GM12878 (cell line): ENCODE results near the gene CLCNKB.

Experiments used
- CEBPB ChIP-seq, 2 experiments: fragments of 150-350 bp in 1 of 2; IDR thresholded peaks; 2 replicates each; pipeline ENCODE4 v1.6.1; 2012 to 2014; ENCODE audit warnings: low read depth in 2 of 2, low read length in 2 of 2, borderline replicate concordance in 1 of 2, inconsistent platforms in 1 of 2
- EZH2 ChIP-seq: IDR thresholded peaks from 2 replicates; pipeline ENCODE4 v1.6.1; 2012; ENCODE audit warnings: low read depth, mild to moderate bottlenecking, control low read depth, inconsistent platforms, low read length, borderline replicate concordance; ENCODE audit not compliant: control insufficient read depth
- NFIC ChIP-seq: IDR thresholded peaks from 2 replicates; pipeline ENCODE4 v1.6.1; 2012; ENCODE audit warnings: low read depth, mild to moderate bottlenecking, inconsistent platforms, low read length, moderate library complexity
- NFYB ChIP-seq: IDR thresholded peaks from 2 replicates; pipeline ENCODE4 v1.6.1; 2011; ENCODE audit warnings: low read depth, mild to moderate bottlenecking, low read length, improper control_type of control experiment, moderate library complexity; ENCODE audit not compliant: insufficient read depth
- POLR2A ChIP-seq: IDR thresholded peaks from 2 replicates; pipeline ENCODE4 v1.6.1; 2011; ENCODE audit warnings: low read depth, mild to moderate bottlenecking, low read length
- SIN3A ChIP-seq: IDR thresholded peaks from 2 replicates; pipeline ENCODE4 v1.6.1; 2012; ENCODE audit warnings: low read depth, low read length, improper control_type of control experiment
- SREBF2 ChIP-seq: IDR thresholded peaks from 2 replicates; pipeline ENCODE4 v1.6.1; 2012; ENCODE audit warnings: mild to moderate bottlenecking, low read length
- TF ChIP-seq, protein P1 (sequence below), 3 experiments: IDR thresholded peaks in 2 of 3; conservative IDR thresholded peaks in 1 of 3; 2 replicates each; pipeline ENCODE4 v1.5.1; 2011; ENCODE audit warnings: low read depth in 3 of 3, low read length in 3 of 3, mild to moderate bottlenecking in 3 of 3, control low read depth in 2 of 3, moderate library complexity in 2 of 3, inconsistent platforms in 1 of 3, mixed read lengths in 1 of 3; ENCODE audit not compliant: control insufficient read depth in 2 of 3, insufficient read depth in 1 of 3; ENCODE audit errors: extremely low read depth in 1 of 3
- TF ChIP-seq, protein P2 (sequence below): fragments of 450-650 bp; IDR thresholded peaks from 2 replicates; pipeline ENCODE4 v1.6.1; 2017; ENCODE audit warnings: mild to moderate bottlenecking
- TF ChIP-seq, protein P3 (sequence below): IDR thresholded peaks from 2 replicates; pipeline ENCODE4 v1.6.1; 2012; ENCODE audit warnings: low read length, inconsistent platforms

DNA sequence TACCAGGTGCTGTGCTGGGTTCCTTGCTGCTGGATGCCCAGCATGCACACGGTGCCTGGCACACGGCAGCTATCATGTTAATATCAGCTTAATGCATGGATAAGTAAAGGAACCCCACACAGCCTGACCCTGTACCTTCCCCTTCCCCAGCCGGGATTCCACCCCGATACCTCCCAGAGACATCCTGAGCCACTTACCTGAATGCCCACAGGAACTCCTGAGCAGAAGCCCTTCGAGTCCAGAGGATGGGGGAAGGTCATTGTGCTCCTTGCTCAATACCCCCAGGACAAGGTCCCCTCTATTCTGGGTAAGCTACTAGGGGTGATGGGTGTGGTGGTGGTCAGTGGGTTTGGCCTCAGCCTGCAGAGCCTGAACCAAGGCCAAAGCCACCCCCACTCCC, 28.5 kb downstream of the CLCNKB start:
- no peak for TF ChIP-seq EZH2
- TF ChIP-seq POLR2A, result no peak
- TF ChIP-seq, protein P1, sequence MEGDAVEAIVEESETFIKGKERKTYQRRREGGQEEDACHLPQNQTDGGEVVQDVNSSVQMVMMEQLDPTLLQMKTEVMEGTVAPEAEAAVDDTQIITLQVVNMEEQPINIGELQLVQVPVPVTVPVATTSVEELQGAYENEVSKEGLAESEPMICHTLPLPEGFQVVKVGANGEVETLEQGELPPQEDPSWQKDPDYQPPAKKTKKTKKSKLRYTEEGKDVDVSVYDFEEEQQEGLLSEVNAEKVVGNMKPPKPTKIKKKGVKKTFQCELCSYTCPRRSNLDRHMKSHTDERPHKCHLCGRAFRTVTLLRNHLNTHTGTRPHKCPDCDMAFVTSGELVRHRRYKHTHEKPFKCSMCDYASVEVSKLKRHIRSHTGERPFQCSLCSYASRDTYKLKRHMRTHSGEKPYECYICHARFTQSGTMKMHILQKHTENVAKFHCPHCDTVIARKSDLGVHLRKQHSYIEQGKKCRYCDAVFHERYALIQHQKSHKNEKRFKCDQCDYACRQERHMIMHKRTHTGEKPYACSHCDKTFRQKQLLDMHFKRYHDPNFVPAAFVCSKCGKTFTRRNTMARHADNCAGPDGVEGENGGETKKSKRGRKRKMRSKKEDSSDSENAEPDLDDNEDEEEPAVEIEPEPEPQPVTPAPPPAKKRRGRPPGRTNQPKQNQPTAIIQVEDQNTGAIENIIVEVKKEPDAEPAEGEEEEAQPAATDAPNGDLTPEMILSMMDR (IDR thresholded peaks at IDR 0.05 in 2 of 3, conservative IDR thresholded peaks at IDR 0.05 in 1 of 3; ENCODE audit: control insufficient read depth in 2 of 3, extremely low read depth in 1 of 3, insufficient read depth in 1 of 3, low read depth in 3 of 3, low read length in 3 of 3), result no peak
- no peak for TF ChIP-seq NFIC
- no peak for TF ChIP-seq SIN3A
- TF ChIP-seq NFYB, result no peak
- TF ChIP-seq, protein P2, sequence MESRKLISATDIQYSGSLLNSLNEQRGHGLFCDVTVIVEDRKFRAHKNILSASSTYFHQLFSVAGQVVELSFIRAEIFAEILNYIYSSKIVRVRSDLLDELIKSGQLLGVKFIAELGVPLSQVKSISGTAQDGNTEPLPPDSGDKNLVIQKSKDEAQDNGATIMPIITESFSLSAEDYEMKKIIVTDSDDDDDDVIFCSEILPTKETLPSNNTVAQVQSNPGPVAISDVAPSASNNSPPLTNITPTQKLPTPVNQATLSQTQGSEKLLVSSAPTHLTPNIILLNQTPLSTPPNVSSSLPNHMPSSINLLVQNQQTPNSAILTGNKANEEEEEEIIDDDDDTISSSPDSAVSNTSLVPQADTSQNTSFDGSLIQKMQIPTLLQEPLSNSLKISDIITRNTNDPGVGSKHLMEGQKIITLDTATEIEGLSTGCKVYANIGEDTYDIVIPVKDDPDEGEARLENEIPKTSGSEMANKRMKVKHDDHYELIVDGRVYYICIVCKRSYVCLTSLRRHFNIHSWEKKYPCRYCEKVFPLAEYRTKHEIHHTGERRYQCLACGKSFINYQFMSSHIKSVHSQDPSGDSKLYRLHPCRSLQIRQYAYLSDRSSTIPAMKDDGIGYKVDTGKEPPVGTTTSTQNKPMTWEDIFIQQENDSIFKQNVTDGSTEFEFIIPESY, result no peak
- no peak for TF ChIP-seq CEBPB (IDR thresholded peaks at IDR 0.05; ENCODE audit: borderline replicate concordance in 1 of 2, low read depth in 2 of 2, low read length in 2 of 2)
- TF ChIP-seq SREBF2, result no peak
- TF ChIP-seq, protein P3, sequence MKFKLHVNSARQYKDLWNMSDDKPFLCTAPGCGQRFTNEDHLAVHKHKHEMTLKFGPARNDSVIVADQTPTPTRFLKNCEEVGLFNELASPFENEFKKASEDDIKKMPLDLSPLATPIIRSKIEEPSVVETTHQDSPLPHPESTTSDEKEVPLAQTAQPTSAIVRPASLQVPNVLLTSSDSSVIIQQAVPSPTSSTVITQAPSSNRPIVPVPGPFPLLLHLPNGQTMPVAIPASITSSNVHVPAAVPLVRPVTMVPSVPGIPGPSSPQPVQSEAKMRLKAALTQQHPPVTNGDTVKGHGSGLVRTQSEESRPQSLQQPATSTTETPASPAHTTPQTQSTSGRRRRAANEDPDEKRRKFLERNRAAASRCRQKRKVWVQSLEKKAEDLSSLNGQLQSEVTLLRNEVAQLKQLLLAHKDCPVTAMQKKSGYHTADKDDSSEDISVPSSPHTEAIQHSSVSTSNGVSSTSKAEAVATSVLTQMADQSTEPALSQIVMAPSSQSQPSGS, result no peak
